Neural cell (in vitro differentiated cells): ENCODE data around the gene PTPRT. TPM values are rescaled to one million over a fixed set of nuclear protein-coding genes. Genes with fewer than 3 reads are reported as not detected.

Experiments
- H2AFZ ChIP-seq: fragments of 200-600, 300-800 bp; sonication (generic), shearing (Covaris generic); 2 replicates; pipeline ENCODE4 v1.6.0; 2014; ENCODE audit warnings: low read depth, mild to moderate bottlenecking, antibody characterized with exemption, low read length, moderate library complexity
- H3F3A ChIP-seq: fragments of 200-600 bp; shearing (Covaris generic); 2 replicates; pipeline ENCODE4 v1.6.1; 2016; ENCODE audit warnings: mild to moderate bottlenecking, moderate library complexity, mixed read lengths, antibody characterized with exemption, low read length; ENCODE audit not compliant: insufficient read depth, poor library complexity, severe bottlenecking
- H3K27ac ChIP-seq: fragments of 200-600, 300-800 bp; sonication (generic), shearing (Covaris generic); 2 replicates; pipeline ENCODE4 v1.5.1; 2014; ENCODE audit warnings: mild to moderate bottlenecking, low read length, moderate library complexity
- H3K27me3 ChIP-seq: fragments of 300-800, 200-600 bp; sonication (generic), shearing (Covaris generic); 2 replicates; pipeline ENCODE4 v1.6.0; 2014; ENCODE audit warnings: mild to moderate bottlenecking, low read depth, low read length, moderate library complexity; ENCODE audit not compliant: insufficient read depth
- H3K36me3 ChIP-seq: fragments of 300-800, 200-600 bp; sonication (generic), shearing (Covaris generic); 2 replicates; pipeline ENCODE4 v1.5.1; 2014; ENCODE audit warnings: mild to moderate bottlenecking, antibody characterized with exemption, low read length, moderate library complexity; ENCODE audit not compliant: insufficient read depth
- H3K4me2 ChIP-seq: fragments of 300-800, 200-600 bp; sonication (generic), shearing (Covaris generic); 2 replicates; pipeline ENCODE4 v1.6.0; 2014; ENCODE audit warnings: mild to moderate bottlenecking, low read length
- H3K4me3 ChIP-seq: fragments of 300-800, 200-600 bp; sonication (generic), shearing (Covaris generic); 2 replicates; pipeline ENCODE4 v1.5.1; 2014; ENCODE audit warnings: mild to moderate bottlenecking, low read length, moderate library complexity
- H3K79me2 ChIP-seq: fragments of 200-600 bp; shearing (Covaris generic); replicated peaks from 2 replicates; pipeline ENCODE4 v1.6.0; 2014; ENCODE audit warnings: mild to moderate bottlenecking, low read length, moderate library complexity; ENCODE audit not compliant: insufficient read depth
- H3K9ac ChIP-seq: fragments of 300-800, 200-600 bp; sonication (generic), shearing (Covaris generic); 2 replicates; pipeline ENCODE4 v1.6.1; 2016; ENCODE audit warnings: mild to moderate bottlenecking, low read length, mixed read lengths
- H3K9me2 ChIP-seq: fragments of 200-600 bp; shearing (Covaris generic); 2 replicates; pipeline ENCODE4 v1.6.1; 2016; ENCODE audit warnings: mild to moderate bottlenecking, low read length, mixed read lengths; ENCODE audit not compliant: insufficient read depth
- H3K9me3 ChIP-seq: fragments of 200-600, 300-800 bp; sonication (generic), shearing (Covaris generic); 2 replicates; pipeline ENCODE4 v1.6.1; 2016; ENCODE audit warnings: mild to moderate bottlenecking, mixed run types, low read length, moderate library complexity, mixed read lengths
- H4K20me1 ChIP-seq: fragments of 200-600 bp; shearing (Covaris generic); 2 replicates; pipeline ENCODE4 v1.6.1; 2016; ENCODE audit warnings: mild to moderate bottlenecking, mixed run types; ENCODE audit not compliant: insufficient read depth
- CTCF ChIP-seq: fragments of 450-650 bp; IDR thresholded peaks from 2 replicates; pipeline ENCODE4 v1.5.1; 2014; ENCODE audit warnings: antibody characterized with exemption, mild to moderate bottlenecking, moderate library complexity; ENCODE audit not compliant: poor library complexity, severe bottlenecking
- EP300 ChIP-seq: fragments of 450-650 bp; conservative IDR thresholded peaks from 2 replicates; pipeline ENCODE4 v1.6.1; 2014; ENCODE audit warnings: antibody characterized with exemption, mild to moderate bottlenecking, moderate library complexity; ENCODE audit not compliant: poor library complexity, severe bottlenecking
- EZH2 ChIP-seq: fragments of 200-600, 300-800 bp; shearing (Covaris generic), sonication (generic); IDR thresholded peaks from 2 replicates; pipeline ENCODE4 v1.6.1; 2014; ENCODE audit warnings: antibody characterized with exemption, low read length, borderline replicate concordance, mild to moderate bottlenecking; ENCODE audit not compliant: insufficient read depth, poor library complexity, severe bottlenecking
- MXI1 ChIP-seq: fragments of 450-650 bp; conservative IDR thresholded peaks from 2 replicates; pipeline ENCODE4 v1.6.1; 2014; ENCODE audit warnings: antibody characterized with exemption, mild to moderate bottlenecking; ENCODE audit not compliant: poor library complexity, severe bottlenecking
- POLR2AphosphoS5 ChIP-seq: IDR thresholded peaks from 2 replicates; pipeline ENCODE4 v1.6.1; 2012
- RAD21 ChIP-seq: fragments of 450-650 bp; conservative IDR thresholded peaks from 2 replicates; pipeline ENCODE4 v1.6.1; 2014; ENCODE audit warnings: antibody characterized with exemption, mild to moderate bottlenecking, moderate library complexity
- SMC3 ChIP-seq: fragments of 450-650 bp; conservative IDR thresholded peaks from 2 replicates; pipeline ENCODE4 v1.6.1; 2014; ENCODE audit warnings: antibody characterized with exemption, mild to moderate bottlenecking, moderate library complexity; ENCODE audit not compliant: poor library complexity
- TAF1 ChIP-seq: IDR thresholded peaks from 2 replicates; pipeline ENCODE4 v1.6.1; 2012; ENCODE audit warnings: low read depth
- polyA plus RNA-seq: library from polyadenylated mRNA; depleted of rRNA; stranded (reverse); fragments of >200 nt; gene quantifications from 2 replicates; pipeline ENCODE4 v1.2.3, GENCODE V29; 2014
- TF ChIP-seq, protein P1 (sequence below): IDR thresholded peaks from 2 replicates; pipeline ENCODE4 v1.6.1; 2012; ENCODE audit warnings: borderline replicate concordance

The PTPRT gene
- polyA plus RNA-seq, 1 donor from 2014 or later = 9.2 TPM

- Histone ChIP-seq H3K9ac (no peak overlapping the region), H3K9me2 (no peaks in the 10 kb centered on the region), H3K27ac (no peak overlapping the region), H3K36me3 (no peaks in the 10 kb centered on the region), H3K27me3 (no peaks in the 10 kb centered on the region), H3F3A (no peaks in the 10 kb centered on the region), H3K4me3 (no peak overlapping the region), H3K9me3 (no peaks in the 10 kb centered on the region), H3K79me2 (no peaks in the 10 kb centered on the region), H2AFZ (no peak overlapping the region), H3K4me2 (no peak overlapping the region), H4K20me1 (no peaks in the 10 kb centered on the region)
- TF ChIP-seq EZH2 = no peak
- no peak for TF ChIP-seq TAF1
- TF ChIP-seq MXI1 = no peak
- no peak for TF ChIP-seq EP300
- no peak for TF ChIP-seq CTCF
- TF ChIP-seq POLR2AphosphoS5 = no peak
- TF ChIP-seq SMC3 = no peak
- no peak for TF ChIP-seq RAD21
Measured at GRCh38 chr20:42111349-42111748, 1078.4 kb downstream of the PTPRT start.

DNA sequence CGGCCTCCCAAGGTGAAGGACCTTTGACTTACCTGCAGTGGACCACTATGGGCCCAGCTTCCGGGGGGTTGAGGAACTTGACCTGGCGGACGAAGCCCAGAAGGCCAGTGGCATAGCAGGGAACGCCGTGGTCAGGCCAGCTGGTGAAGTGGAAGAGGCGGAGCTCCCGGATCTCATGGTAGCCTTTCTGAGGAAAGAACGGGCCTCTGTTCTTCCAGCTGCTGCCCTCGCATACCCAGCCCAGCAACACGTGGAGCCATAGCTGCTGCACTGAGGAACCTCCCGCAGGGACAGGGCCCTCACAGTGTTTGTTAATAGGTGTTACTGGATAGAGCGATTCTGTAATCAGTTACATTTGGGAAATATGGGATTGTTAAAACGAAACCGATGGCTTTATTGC lies 1079.4 kb downstream of the PTPRT start:
- Histone ChIP-seq H3K79me2 (no peaks in the 10 kb centered on the region), H3F3A (no peaks in the 10 kb centered on the region), H3K9me3 (no peaks in the 10 kb centered on the region), H3K27ac (no peak overlapping the region), H2AFZ (no peak overlapping the region), H4K20me1 (no peaks in the 10 kb centered on the region), H3K4me3 (no peak overlapping the region), H3K9ac (no peak overlapping the region), H3K9me2 (no peaks in the 10 kb centered on the region), H3K4me2 (no peak overlapping the region), H3K27me3 (no peaks in the 10 kb centered on the region), H3K36me3 (no peaks in the 10 kb centered on the region)
- no peak for TF ChIP-seq CTCF

- TF ChIP-seq TAF1 (no peak), MXI1 (no peak), EP300 (no peak), SMC3 (no peak), RAD21 (no peak), CTCF (no peak), EZH2 (no peak), POLR2AphosphoS5 (no peak)
- TF ChIP-seq, protein P1, sequence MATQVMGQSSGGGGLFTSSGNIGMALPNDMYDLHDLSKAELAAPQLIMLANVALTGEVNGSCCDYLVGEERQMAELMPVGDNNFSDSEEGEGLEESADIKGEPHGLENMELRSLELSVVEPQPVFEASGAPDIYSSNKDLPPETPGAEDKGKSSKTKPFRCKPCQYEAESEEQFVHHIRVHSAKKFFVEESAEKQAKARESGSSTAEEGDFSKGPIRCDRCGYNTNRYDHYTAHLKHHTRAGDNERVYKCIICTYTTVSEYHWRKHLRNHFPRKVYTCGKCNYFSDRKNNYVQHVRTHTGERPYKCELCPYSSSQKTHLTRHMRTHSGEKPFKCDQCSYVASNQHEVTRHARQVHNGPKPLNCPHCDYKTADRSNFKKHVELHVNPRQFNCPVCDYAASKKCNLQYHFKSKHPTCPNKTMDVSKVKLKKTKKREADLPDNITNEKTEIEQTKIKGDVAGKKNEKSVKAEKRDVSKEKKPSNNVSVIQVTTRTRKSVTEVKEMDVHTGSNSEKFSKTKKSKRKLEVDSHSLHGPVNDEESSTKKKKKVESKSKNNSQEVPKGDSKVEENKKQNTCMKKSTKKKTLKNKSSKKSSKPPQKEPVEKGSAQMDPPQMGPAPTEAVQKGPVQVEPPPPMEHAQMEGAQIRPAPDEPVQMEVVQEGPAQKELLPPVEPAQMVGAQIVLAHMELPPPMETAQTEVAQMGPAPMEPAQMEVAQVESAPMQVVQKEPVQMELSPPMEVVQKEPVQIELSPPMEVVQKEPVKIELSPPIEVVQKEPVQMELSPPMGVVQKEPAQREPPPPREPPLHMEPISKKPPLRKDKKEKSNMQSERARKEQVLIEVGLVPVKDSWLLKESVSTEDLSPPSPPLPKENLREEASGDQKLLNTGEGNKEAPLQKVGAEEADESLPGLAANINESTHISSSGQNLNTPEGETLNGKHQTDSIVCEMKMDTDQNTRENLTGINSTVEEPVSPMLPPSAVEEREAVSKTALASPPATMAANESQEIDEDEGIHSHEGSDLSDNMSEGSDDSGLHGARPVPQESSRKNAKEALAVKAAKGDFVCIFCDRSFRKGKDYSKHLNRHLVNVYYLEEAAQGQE = no peak
- Histone ChIP-seq H3K27ac (no peak overlapping the region), H3K9me2 (no peaks in the 10 kb centered on the region), H2AFZ (no peak overlapping the region), H3K9me3 (no peaks in the 10 kb centered on the region), H3K79me2 (no peaks in the 10 kb centered on the region), H4K20me1 (no peaks in the 10 kb centered on the region), H3K36me3 (no peaks in the 10 kb centered on the region), H3K4me2 (no peak overlapping the region), H3K9ac (no peak overlapping the region), H3F3A (no peaks in the 10 kb centered on the region), H3K4me3 (no peak overlapping the region), H3K27me3 (no peaks in the 10 kb centered on the region)
Measured at GRCh38 chr20:42102000-42102399, 1087.7 kb downstream of the PTPRT start.
